Activated CD8-positive, alpha-beta memory T cell treated with anti-CD3 and anti-CD28 coated beads for 36 hours (primary cell): ENCODE data around the gene KCNQ4. TPM values are rescaled to one million over a fixed set of nuclear protein-coding genes. Genes with fewer than 3 reads are reported as not detected.

ENCODE experiments used
- CTCF ChIA-PET: fragments of 350-600 bp; sonication (Branson Sonifier 250); formaldehyde crosslinking; loops from one replicate; lab custom pipeline; 2021; ENCODE audit warnings: antibody characterized with exemption; lab: Charles Lee
- POLR2A ChIA-PET: fragments of 350-600 bp; sonication (Branson Sonifier 250); formaldehyde crosslinking; loops from one replicate; lab custom pipeline; 2021; ENCODE audit warnings: antibody characterized with exemption; lab: Charles Lee
- total RNA-seq, 2 experiments: library from RNA; stranded (reverse); gene quantifications; one replicate each; pipeline ENCODE4 v1.2.3, GENCODE V29; 2021

KCNQ4 gene
- total RNA-seq, 2 experiments from 2014 or later: 0.17 to 0.25 TPM

GRCh38 chr1:40844079-40844478 lies 60.5 kb downstream of the KCNQ4 start:
- ChIA-PET CTCF (no interaction called here), POLR2A (no interaction called here)

GRCh38 chr1:40844887-40845878 lies 61.6 kb downstream of the KCNQ4 start:
- CTCF ChIA-PET: no interaction called here
- POLR2A ChIA-PET: no interaction called here

GRCh38 chr1:40845895-40846294 lies 62.3 kb downstream of the KCNQ4 start:
- CTCF ChIA-PET: interaction anchor here (1.3 to 1.5 kb wide), 2 partner anchors 71 to 72 kb away, joined by 3 to 4 read pairs; no protein-coding TSS in a partner anchor

GRCh38 chr1:40847023-40847745 lies 63.6 kb downstream of the KCNQ4 start:
- POLR2A ChIA-PET: no interaction called here
- CTCF ChIA-PET: interaction anchor here (0.8 to 1.5 kb wide), 3 partner anchors 72 to 102 kb away, joined by 3 to 4 read pairs (median 3); no protein-coding TSS in a partner anchor

More at GRCh38 chr1:40845895-40846294, 62.3 kb downstream of the KCNQ4 start:
- POLR2A ChIA-PET: no interaction called here

- POLR2A ChIA-PET: no interaction called here
- CTCF ChIA-PET: interaction anchor here (0.7 to 3.0 kb wide), 7 partner anchors 13 to 99 kb away, joined by 3 to 19 read pairs (median 4); partner anchors contain the start of gene CITED4
These were observed 65.1 kb downstream of the KCNQ4 start for GRCh38 chr1:40848530-40849189.

GRCh38 chr1:40849801-40850592 lies 66.4 kb downstream of the KCNQ4 start:
- CTCF ChIA-PET: interaction anchor here (0.5 to 3.0 kb wide), 15 partner anchors 9 to 220 kb away, joined by 3 to 19 read pairs (median 4); partner anchors contain the start of gene CITED4
- POLR2A ChIA-PET: interaction anchor here (0.6 kb wide), 1 partner anchor 11 kb away, joined by 3 read pairs; no protein-coding TSS in a partner anchor

GRCh38 chr1:40851643-40852042 lies 68.1 kb downstream of the KCNQ4 start:
- POLR2A ChIA-PET: no interaction called here
- CTCF ChIA-PET: interaction anchor here (1.2 to 3.0 kb wide), 3 partner anchors 7 to 77 kb away, joined by 3 to 19 read pairs (median 14); partner anchors contain the start of gene CITED4

GRCh38 chr1:40853113-40853884 lies 69.7 kb downstream of the KCNQ4 start:
- ChIA-PET POLR2A (interaction anchor here (0.5 kb wide), 1 partner anchor 41 kb away, joined by 3 read pairs; no protein-coding TSS in a partner anchor), CTCF (interaction anchor here (1.2 to 3.0 kb wide), 4 partner anchors 9 to 98 kb away, joined by 3 to 10 read pairs (median 5); partner anchors contain the start of gene CITED4)

- ChIA-PET POLR2A (no interaction called here), CTCF (interaction anchor here (1.4 to 3.0 kb wide), 3 partner anchors 81 to 98 kb away, joined by 4 to 10 read pairs (median 6); no protein-coding TSS in a partner anchor)
These were observed 70.2 kb downstream of the KCNQ4 start for GRCh38 chr1:40853885-40854170.

- CTCF ChIA-PET: interaction anchor here (1.3 to 1.9 kb wide), 2 partner anchors 81 to 94 kb away, joined by 5 to 6 read pairs; no protein-coding TSS in a partner anchor
- POLR2A ChIA-PET: no interaction called here
These were observed 71.9 kb downstream of the KCNQ4 start for GRCh38 chr1:40855513-40855912.

GRCh38 chr1:40856116-40856515 lies 72.5 kb downstream of the KCNQ4 start:
- CTCF ChIA-PET: interaction anchor here (1.3 to 1.9 kb wide), 2 partner anchors 82 to 93 kb away, joined by 5 to 6 read pairs; no protein-coding TSS in a partner anchor
- POLR2A ChIA-PET: no interaction called here

- POLR2A ChIA-PET: no interaction called here
- CTCF ChIA-PET: interaction anchor here (1.3 to 1.9 kb wide), 2 partner anchors 82 to 93 kb away, joined by 5 to 6 read pairs; no protein-coding TSS in a partner anchor
These were observed 73.2 kb downstream of the KCNQ4 start for GRCh38 chr1:40856656-40857302.

- ChIA-PET CTCF (interaction anchor here (0.7 kb wide), 1 partner anchor 407 kb away, joined by 4 read pairs; no protein-coding TSS in a partner anchor), POLR2A (interaction anchor here (0.6 kb wide), 1 partner anchor 85 kb away, joined by 3 read pairs; no protein-coding TSS in a partner anchor)
These were observed 74.2 kb downstream of the KCNQ4 start for GRCh38 chr1:40857737-40858136.

GRCh38 chr1:40858856-40859416 lies 75.3 kb downstream of the KCNQ4 start:
- POLR2A ChIA-PET: no interaction called here
- CTCF ChIA-PET: interaction anchor here (0.8 to 1.1 kb wide), 2 partner anchors 8 to 9 kb away, joined by 3 read pairs; no protein-coding TSS in a partner anchor

GRCh38 chr1:40860706-40861223 lies 77.2 kb downstream of the KCNQ4 start:
- ChIA-PET CTCF (interaction anchor here (1.0 to 2.7 kb wide), 2 partner anchors 10 to 91 kb away, joined by 3 to 14 read pairs; no protein-coding TSS in a partner anchor), POLR2A (interaction anchor here (0.6 to 0.9 kb wide), 2 partner anchors 10 to 120 kb away, joined by 3 to 4 read pairs; partner anchors contain the start of gene CTPS1)
